ENCODE measurements around the gene CARD11.
"Not testable (repeated sequence)": the region's sequence is repeated elsewhere in the genome, so short reads cannot be mapped to it uniquely, and the experiment has no call there.

CARD11 gene

DNA sequence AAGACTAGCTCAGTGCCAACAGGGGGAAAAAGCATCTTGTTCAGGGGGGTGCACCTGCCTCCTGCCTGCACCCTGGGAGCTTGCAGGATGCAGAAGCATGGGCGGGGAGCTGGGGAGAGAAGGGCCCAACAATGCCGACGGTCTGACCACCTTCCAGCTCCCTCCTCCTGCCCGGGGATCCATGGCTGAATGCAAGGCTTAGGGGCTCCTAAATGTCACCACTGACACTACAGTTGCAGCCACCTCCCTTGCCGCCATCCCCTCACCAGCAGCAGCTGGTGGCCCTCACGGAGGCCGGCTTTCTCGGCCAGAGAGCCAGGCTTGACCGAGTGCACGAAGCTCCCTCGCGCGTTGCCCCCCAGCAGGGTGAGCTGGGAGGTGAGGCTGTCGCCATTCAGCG lies 120.8 kb downstream of the CARD11 start:
- no peak for DNase-seq

- DNase-seq = no peak
Observed at GRCh38 chr7:2922348-2922691, 121.3 kb downstream of the CARD11 start.

DNA sequence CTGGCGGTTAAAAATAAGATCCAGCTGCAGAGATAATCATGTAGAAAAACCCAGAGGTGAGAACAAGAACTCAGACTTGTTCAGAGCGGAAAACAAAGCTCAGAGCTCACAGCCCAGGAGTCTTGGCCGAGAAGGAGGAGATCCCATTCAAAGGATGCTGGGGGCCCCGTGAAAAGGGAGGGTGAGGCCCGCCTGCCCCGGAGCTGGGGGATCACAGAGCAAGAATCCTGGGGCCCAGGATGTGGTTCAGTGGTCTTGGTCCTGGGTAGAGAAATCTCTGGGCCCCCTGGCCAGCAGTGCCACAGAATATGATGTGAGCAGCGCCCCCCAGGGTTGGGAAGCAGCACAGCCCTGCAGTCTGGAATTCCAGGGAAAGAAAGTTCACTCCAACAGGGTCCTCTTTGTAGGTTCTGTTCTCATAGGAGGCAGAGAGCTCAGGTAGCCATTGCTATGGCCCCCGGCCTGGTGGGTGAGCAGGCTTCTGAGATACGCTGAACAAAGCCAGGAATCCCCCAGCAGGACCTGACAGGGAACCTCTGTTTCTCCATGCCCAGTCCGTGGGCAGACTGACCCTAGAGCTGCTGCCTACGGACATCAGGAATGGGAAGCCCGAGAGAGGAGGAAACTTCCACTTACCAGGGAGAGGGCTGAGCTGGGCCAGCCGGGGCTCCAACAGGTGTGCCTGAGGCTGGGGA lies 121.9 kb downstream of the CARD11 start:
- DNase-seq = no peak

GRCh38 chr7:2920956-2921652 lies 122.6 kb downstream of the CARD11 start:
- DNase-seq = no peak

DNA sequence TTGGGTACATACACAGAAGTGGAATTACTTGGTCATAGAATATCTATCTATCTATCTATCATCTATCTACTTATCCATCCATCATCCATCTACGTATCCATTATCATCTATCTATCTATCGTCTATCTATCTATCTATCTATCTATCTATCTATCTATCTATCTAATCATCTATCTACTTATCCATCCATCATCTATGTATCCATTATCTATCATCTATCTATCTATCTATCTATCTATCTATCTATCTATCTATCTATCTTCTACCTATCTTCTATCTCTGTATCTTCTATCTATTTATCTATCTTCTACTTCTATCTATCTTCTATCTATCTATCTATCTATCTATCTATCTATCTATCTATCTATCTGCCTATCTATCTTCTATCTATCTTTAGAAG lies 123.2 kb downstream of the CARD11 start:
- not testable (repeated sequence) for DNase-seq

DNA sequence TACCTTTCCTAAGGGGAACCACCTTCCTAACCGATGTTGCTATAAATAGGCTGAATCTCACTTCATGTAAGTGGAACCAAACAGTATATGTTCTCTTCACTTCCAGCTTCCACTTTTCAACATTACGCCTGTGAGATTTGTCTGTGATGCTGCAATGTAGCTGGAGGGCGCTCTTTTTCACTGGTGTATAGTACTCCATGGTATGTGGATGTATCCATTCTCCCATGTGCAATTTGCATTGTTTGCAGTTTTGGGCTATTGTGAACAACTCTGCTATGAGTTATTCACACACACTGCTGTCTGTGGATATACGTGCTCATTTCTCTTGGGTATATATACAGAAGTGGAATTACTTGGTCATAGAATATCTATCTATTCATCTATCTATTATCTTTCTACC lies 123.6 kb downstream of the CARD11 start:
- DNase-seq = no peak

DNA sequence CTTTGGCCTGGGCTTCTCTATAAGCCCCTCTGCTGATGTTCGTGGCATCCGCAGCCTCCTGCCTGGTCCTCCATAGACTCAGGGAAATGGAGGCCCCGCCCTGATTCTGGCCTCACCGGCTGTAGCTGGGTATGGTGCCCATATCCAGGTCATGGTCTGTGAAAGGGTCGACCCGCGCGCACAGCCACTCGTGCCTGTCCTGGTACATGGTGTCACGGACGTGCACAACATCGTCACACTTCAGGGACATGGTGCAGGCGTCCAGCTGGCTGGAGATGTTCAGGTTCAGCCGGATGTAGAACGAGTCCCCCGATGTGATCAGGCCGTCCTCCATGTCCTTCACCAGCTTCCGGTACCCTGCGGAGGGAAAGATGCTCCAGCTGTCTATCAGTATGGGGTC lies 124.4 kb downstream of the CARD11 start:
- no peak for DNase-seq

GRCh38 chr7:2918406-2918805 lies 125.3 kb downstream of the CARD11 start:
- no peak for DNase-seq

- no peak for DNase-seq
Observed at GRCh38 chr7:2915023-2915422, 128.6 kb downstream of the CARD11 start.

- DNase-seq = no peak
Observed at GRCh38 chr7:2913760-2914387, 129.8 kb downstream of the CARD11 start.

GRCh38 chr7:2912684-2913439 lies 130.8 kb downstream of the CARD11 start:
- no peak for DNase-seq

GRCh38 chr7:2911466-2911865 lies 132.2 kb downstream of the CARD11 start:
- no peak for DNase-seq

- DNase-seq = no peak
Observed at GRCh38 chr7:2909471-2910039, 134.1 kb downstream of the CARD11 start.

DNA sequence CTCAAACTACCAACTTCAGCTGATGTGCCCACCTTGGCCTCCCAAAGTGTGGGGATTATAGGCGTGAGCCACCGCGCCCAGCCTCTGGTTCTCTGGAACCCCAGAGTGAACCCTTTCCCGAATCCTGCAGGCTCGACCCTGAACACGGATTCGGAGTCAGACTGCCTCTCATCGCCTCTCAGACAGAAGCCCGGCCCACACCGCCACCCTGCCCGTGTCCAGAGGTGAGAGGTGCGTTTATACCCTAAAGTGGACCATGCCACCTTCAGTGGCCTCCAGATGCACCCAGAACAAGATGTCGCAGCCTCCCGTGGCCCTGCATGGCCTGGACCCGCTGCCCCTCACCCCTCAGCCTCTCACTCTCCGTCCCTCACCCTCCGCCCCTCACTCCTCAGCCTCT lies 134.6 kb downstream of the CARD11 start:
- no peak for DNase-seq

DNA sequence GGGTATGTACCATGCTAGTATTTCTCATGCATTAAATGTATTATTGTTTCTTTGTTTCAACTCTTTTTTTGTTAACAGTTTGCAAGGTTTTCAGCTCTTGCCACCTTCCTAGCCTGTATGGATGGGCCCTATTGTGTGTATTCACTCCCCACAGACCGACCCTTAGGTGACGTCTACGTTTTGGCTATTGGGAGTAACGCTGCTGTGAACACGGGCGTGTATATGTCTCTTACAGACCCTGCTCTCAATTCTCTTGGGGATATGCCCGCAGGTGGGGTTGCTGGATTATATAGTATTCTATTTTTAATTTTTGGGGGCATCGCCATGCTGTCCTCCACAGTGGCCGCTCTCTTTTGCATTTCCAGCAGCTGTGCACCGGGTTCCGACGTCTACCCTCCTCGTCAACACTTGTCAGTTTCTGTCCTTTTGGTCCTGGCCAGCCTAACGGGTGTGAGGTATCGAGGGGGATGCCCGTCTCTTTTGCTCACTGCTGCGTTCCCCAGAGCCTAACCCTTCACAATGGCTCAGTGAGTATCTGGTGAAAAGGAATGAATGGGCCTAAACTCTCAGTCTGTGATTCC lies 135.5 kb downstream of the CARD11 start:
- DNase-seq = no peak

DNA sequence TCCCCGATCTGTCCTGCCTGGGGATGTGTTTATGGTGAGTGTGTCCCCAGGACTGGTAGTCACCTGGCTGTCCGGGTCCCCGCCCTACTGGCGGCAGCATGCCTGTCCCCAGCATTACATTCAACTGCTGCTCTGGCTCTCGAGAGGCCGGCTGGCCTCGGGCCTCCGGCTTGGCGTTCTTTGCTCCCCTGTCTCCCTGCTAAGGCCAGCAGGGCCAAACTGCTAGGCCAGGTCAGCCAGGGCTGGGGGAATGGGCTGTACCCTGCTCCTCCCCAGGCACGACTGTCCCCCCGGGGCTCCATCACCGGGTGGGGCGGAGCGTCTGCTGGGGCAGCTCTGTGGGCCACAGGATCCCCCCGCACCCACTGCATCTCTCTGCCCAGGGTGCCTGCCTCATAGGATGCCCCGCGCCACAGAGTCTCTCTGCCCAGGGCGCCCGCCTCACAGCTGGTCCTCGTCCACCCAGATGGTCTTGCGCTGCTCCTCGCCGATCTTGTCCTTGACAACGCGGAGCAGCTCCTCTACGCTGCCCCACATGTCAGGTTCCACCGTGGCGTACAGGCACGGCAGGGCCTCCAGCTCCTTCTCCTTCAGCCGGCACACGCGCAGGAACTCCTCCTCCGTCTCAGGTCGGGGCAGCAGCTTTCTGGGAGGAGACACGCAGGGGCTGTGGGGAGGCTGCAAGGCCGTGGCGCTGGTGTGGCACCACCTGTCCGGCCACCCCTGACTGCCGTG lies 137.3 kb downstream of the CARD11 start:
- no peak for DNase-seq

DNA sequence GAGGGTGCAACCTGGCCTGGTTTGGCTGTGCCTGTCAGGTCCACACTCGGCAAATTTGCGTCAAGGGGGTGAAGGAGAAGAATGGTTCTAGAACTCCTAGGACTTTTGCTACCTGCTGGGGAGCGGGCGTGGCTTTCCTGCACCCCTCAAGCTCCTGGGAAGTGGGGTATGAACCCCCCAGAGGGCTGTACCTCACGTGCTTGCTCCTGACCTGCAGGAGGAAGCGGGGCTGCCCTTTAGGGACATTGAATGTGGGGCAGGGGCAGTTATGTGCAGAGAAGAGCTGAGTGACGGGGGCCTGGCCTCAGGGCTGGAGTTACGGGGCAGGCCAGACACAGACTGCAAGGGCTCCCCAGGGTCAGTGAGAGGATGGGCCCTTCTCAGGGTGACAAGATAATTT lies 138.2 kb downstream of the CARD11 start:
- DNase-seq = no peak

- no peak for DNase-seq
Observed at GRCh38 chr7:2905027-2905426, 138.6 kb downstream of the CARD11 start.

- no peak for DNase-seq
Observed at GRCh38 chr7:2904202-2904601, 139.5 kb downstream of the CARD11 start.

- DNase-seq = no peak
Observed at GRCh38 chr7:2903682-2904162, 139.9 kb downstream of the CARD11 start.

DNA sequence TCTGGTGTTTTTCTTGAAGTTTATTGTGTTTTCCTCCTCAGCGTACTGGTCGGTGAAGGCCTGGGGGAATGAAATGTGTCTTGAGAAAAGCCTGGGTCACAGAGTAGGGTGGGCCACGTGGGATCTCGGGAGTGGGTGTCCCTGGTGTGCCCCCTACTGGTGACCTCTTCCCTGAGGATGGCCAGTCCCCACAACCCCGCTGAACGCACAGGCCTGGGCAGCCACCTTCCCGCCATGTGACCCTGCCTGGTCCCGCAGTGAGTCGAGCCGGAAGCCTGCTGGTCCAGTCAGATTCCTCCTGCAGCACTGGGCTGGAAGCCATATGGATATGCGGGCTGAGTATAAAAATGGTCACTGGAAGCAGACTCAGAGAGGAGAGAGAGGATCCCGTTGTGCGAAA lies 146.6 kb downstream of the CARD11 start:
- no peak for DNase-seq

DNA sequence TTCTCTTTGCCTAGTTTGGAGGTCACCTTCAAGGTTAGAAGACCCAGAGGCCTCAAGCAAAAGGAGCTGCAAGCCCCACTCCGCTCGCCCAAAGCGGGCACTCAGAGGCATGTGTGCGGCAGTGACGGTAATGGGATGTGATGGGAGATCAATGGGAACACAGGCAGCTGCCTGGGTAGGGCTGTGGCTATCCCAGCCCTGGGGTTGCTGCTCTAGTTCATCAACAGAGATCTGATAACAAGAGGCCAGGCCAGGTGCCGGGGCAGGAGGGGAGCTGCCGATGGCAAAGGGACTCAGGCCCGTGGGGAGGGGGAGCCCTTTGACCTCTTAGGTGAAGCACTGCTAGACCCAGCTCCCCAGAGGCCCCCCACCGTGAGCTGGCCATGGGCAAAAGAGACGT lies 147.5 kb downstream of the CARD11 start:
- no peak for DNase-seq

Data from GOT3 (cell line).